ENCODE results near the gene LCLAT1.

GRCh38 chr2:30541680-30542079 is 94.6 kb downstream of the LCLAT1 start:
- TF ChIP-seq CTCF (IDR thresholded peaks at IDR 0.05; ENCODE audit: insufficient read depth, low read length): no peak
- TF ChIP-seq SPI1 (IDR thresholded peaks at IDR 0.05; ENCODE audit: borderline replicate concordance, low read depth): no peak
- no peak for TF ChIP-seq POLR2AphosphoS5 (IDR thresholded peaks at IDR 0.05; ENCODE audit: low read depth)
- TF ChIP-seq GABPA (IDR thresholded peaks at IDR 0.05; ENCODE audit: low read depth): no peak
- TF ChIP-seq REST (IDR thresholded peaks at IDR 0.05; ENCODE audit: insufficient replicate concordance, low read depth): no peak

Measured in HL-60 (cell line).